ENCODE measurements around the gene IFIT1.
"Not testable (repeated sequence)": the region's sequence is repeated elsewhere in the genome, so short reads cannot be mapped to it uniquely, and the experiment has no call there.

IFIT1 gene

DNA sequence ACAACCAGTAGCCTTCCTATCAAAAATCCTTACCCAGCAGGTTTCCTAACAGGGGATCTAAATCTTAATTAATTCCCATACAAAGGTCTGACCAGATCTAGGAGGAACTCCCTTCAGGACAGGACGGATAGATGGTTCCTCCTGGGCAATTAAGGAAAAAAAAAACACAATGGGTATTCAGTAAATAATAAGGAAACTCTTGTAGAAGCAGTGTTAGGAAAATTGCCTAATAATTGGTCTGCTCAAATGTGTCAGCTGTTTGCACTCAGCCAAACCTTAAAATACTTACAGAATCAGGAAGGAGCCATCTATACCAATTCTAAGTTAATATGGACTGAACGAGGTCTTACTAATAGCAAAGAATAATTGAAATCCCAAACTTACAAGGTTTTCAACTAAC, 18.7 kb downstream of the IFIT1 start:
- not testable (repeated sequence) for H3K4me3 ChIP-seq (ENCODE audit: low read length); H3K79me2 ChIP-seq (ENCODE audit: control insufficient read depth, low read length); H4K20me1 ChIP-seq (ENCODE audit: control insufficient read depth, insufficient read depth, low read depth, low read length); H3K9me2 ChIP-seq (replicated peaks; ENCODE audit: control insufficient read depth, low read length); H3K4me2 ChIP-seq (ENCODE audit: low read length); H3F3A ChIP-seq (ENCODE audit: control insufficient read depth, insufficient read depth); H3K36me3 ChIP-seq (ENCODE audit: control insufficient read depth, low read length); H3K27ac ChIP-seq (ENCODE audit: low read depth, low read length); H3K9me3 ChIP-seq (ENCODE audit: control insufficient read depth, insufficient read depth, low read length)
- Histone ChIP-seq H3K4me1 (ENCODE audit: control insufficient read depth, low read length) (peaks cover 12% of the 10 kb centered on the region), H3K27me3 (ENCODE audit: control insufficient read depth, low read length) (peaks cover 25% of the 10 kb centered on the region)

DNA sequence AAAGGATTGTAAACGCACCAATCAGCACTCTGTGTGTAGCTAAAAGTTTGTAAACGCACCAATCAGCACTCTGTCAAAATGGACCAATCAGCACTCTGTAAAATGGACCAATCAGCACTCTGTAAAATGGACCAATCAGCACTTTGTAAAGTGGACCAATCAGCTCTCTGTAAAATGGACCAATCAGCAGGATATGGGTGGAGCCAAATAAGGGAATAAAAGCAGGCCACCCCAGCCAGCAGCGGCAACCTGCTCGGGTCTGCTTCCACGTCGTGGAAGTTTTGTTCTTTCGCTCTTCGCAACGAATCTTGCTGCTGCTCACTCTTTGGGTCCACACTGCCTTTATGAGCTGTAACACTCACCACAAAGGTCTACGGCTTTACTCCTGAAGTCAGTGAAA, 19.9 kb downstream of the IFIT1 start:
- H3K79me2 ChIP-seq (ENCODE audit: control insufficient read depth, low read length); H3K9me2 ChIP-seq (replicated peaks; ENCODE audit: control insufficient read depth, low read length); H3K4me3 ChIP-seq (ENCODE audit: low read length); H3F3A ChIP-seq (ENCODE audit: control insufficient read depth, insufficient read depth); H3K9me3 ChIP-seq (ENCODE audit: control insufficient read depth, insufficient read depth, low read length); H3K4me2 ChIP-seq (ENCODE audit: low read length); H3K36me3 ChIP-seq (ENCODE audit: control insufficient read depth, low read length); H4K20me1 ChIP-seq (ENCODE audit: control insufficient read depth, insufficient read depth, low read depth, low read length); H3K27ac ChIP-seq (ENCODE audit: low read depth, low read length): not testable (repeated sequence)
- H3K4me1 ChIP-seq (ENCODE audit: control insufficient read depth, low read length), result peaks cover 12% of the 10 kb centered on the region
- H3K27me3 ChIP-seq (ENCODE audit: control insufficient read depth, low read length), result peaks cover 28% of the 10 kb centered on the region

DNA sequence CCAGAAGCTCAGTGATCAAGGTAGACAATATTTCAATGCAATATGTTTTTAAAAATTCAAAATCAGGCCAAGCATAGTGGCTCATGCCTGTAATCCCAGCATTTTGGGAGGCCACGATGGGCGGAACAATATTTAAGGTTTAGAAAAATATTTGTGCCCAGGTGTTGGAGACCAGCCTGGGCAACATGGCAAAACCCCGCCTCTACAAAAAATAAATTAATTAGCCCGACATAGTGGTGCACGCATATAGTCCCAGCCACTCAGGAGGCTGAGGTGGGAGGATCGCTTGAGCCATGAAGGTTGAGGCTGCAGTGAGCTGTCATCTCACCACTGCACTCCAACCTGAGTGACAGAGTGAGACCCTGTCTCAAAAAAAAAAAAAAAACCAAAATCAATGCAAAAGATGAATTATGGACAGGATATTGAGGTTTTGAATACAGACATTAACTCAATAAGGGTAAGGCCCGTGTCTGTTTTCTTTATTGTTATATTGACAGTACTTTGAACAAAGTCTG, 21.0 kb downstream of the IFIT1 start:
- H3K9me2 ChIP-seq (replicated peaks; ENCODE audit: control insufficient read depth, low read length), result no peaks in the 10 kb centered on the region
- no peaks in the 10 kb centered on the region for H3K36me3 ChIP-seq (ENCODE audit: control insufficient read depth, low read length)
- H3K9me3 ChIP-seq (ENCODE audit: control insufficient read depth, insufficient read depth, low read length), result peaks cover 2% of the 10 kb centered on the region; the same call in 1 of the 2 replicates
- peaks cover 12% of the 10 kb centered on the region for H3K4me1 ChIP-seq (ENCODE audit: control insufficient read depth, low read length)
- H3K4me2 ChIP-seq (ENCODE audit: low read length), result peak overlapping the region; percentile 88; the same call in 1 of the 2 replicates
- peak overlapping the region; percentile 85; the same call in 1 of the 2 replicates for H3K4me3 ChIP-seq (ENCODE audit: low read length)
- H3K27me3 ChIP-seq (ENCODE audit: control insufficient read depth, low read length), result peaks cover 30% of the 10 kb centered on the region
- TF ChIP-seq EZH2phosphoT487 (IDR thresholded peaks at IDR 0.05; ENCODE audit: borderline replicate concordance, low read length), result no peak
- TF ChIP-seq, protein P1, sequence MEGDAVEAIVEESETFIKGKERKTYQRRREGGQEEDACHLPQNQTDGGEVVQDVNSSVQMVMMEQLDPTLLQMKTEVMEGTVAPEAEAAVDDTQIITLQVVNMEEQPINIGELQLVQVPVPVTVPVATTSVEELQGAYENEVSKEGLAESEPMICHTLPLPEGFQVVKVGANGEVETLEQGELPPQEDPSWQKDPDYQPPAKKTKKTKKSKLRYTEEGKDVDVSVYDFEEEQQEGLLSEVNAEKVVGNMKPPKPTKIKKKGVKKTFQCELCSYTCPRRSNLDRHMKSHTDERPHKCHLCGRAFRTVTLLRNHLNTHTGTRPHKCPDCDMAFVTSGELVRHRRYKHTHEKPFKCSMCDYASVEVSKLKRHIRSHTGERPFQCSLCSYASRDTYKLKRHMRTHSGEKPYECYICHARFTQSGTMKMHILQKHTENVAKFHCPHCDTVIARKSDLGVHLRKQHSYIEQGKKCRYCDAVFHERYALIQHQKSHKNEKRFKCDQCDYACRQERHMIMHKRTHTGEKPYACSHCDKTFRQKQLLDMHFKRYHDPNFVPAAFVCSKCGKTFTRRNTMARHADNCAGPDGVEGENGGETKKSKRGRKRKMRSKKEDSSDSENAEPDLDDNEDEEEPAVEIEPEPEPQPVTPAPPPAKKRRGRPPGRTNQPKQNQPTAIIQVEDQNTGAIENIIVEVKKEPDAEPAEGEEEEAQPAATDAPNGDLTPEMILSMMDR (IDR thresholded peaks at IDR 0.05; ENCODE audit: low read depth, low read length, poor library complexity, severe bottlenecking), result no peak
- no peak overlapping the region for H3K27ac ChIP-seq (ENCODE audit: low read depth, low read length)
- no peaks in the 10 kb centered on the region for H4K20me1 ChIP-seq (ENCODE audit: control insufficient read depth, insufficient read depth, low read depth, low read length)
- no peaks in the 10 kb centered on the region for H3F3A ChIP-seq (ENCODE audit: control insufficient read depth, insufficient read depth)
- H3K79me2 ChIP-seq (ENCODE audit: control insufficient read depth, low read length), result no peaks in the 10 kb centered on the region

DNA sequence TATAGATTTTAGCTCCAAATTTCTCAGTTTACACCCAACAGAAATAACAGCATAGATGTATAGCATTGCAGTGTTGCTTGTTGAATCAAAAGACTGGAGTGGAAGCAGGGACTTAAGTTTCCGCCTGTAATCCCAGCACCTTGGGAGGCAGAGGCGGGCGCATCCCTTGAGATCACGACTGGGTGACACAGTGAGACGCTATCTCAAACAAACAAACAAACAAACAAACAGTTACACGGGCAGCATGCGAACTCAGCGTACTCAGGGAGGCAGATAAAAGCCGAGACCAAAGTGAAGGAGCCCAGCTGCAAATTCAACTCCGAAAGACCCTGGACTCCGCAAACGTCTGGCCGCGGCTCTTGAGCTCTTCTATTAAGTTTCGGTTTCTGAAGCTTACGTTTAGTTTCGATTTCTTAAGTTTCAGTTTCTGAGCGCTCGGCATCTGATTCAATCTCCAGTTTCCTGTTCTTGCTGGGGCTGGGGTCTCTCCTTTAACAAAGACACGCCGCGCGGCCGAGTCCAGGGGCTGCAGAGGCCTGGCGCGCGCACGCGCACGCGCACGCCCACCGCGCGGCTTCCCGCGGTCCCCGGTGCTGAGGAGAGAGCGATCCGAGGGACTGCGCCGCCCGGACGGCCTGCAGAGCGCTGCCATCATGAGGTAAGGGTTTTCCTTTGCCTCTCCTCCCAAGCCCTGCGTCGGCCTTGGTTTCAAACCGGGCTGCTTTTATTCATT, 21.9 kb downstream of the IFIT1 start, which contains the start of gene IFIT5:
TSS of gene IFIT5 (plus strand) at position 423 of the 733 bp plus-strand sequence. CDS start at position 654, 231 bp downstream.
- Histone ChIP-seq H3K36me3 (ENCODE audit: control insufficient read depth, low read length) (no peaks in the 10 kb centered on the region), H3K27me3 (ENCODE audit: control insufficient read depth, low read length) (peaks cover 30% of the 10 kb centered on the region), H3F3A (ENCODE audit: control insufficient read depth, insufficient read depth) (no peaks in the 10 kb centered on the region), H3K27ac (ENCODE audit: low read depth, low read length) (no peak within 1 kb of the TSS), H3K4me2 (ENCODE audit: low read length) (peak within 1 kb of the TSS; percentile 88), H3K9me2 (replicated peaks; ENCODE audit: control insufficient read depth, low read length) (no peaks in the 10 kb centered on the region), H3K79me2 (ENCODE audit: control insufficient read depth, low read length) (no peaks in the 10 kb centered on the region), H3K4me3 (ENCODE audit: low read length) (peak within 1 kb of the TSS; percentile 85), H4K20me1 (ENCODE audit: control insufficient read depth, insufficient read depth, low read depth, low read length) (no peaks in the 10 kb centered on the region), H3K9me3 (ENCODE audit: control insufficient read depth, insufficient read depth, low read length) (peaks cover 2% of the 10 kb centered on the region; the same call in 1 of the 2 replicates), H3K4me1 (ENCODE audit: control insufficient read depth, low read length) (peaks cover 12% of the 10 kb centered on the region)
- TF ChIP-seq EZH2phosphoT487 (IDR thresholded peaks at IDR 0.05; ENCODE audit: borderline replicate concordance, low read length), result no peak
- TF ChIP-seq, protein P1 (IDR thresholded peaks at IDR 0.05; ENCODE audit: low read depth, low read length, poor library complexity, severe bottlenecking), result no peak

All from DOHH2 (cell line).